K562 (cell line): ENCODE results near the gene SLC23A2.

ENCODE experiments used
- ATF2 ChIP-seq: sonication (generic); formaldehyde crosslinking; IDR thresholded peaks from 2 replicates; pipeline ENCODE4 v1.8.1; 2022; ENCODE audit warnings: missing genetic modification reagents
- CREBBP ChIP-seq: IDR thresholded peaks from one replicate; pipeline ENCODE4 v1.6.1; 2012; ENCODE audit warnings: low read depth, mild to moderate bottlenecking, control low read depth, inconsistent platforms, low read length
- CTCF ChIP-seq, 3 experiments: IDR thresholded peaks in 2 of 3; conservative IDR thresholded peaks in 1 of 3; 2 replicates each; pipeline ENCODE4 v1.5.1; 2011 to 2012; ENCODE audit warnings: low read length in 3 of 3, mild to moderate bottlenecking in 3 of 3, control low read depth in 2 of 3, improper control_type of control experiment in 1 of 3, inconsistent platforms in 1 of 3, low read depth in 1 of 3, mixed read lengths in 1 of 3, moderate library complexity in 1 of 3; ENCODE audit not compliant: insufficient read depth in 2 of 3
- FOS ChIP-seq: IDR thresholded peaks from 3 replicates; pipeline ENCODE4 v1.6.1; 2011; ENCODE audit not compliant: insufficient read length; ENCODE audit errors: extremely low read depth
- MAX ChIP-seq: sonication (generic); formaldehyde crosslinking; IDR thresholded peaks from 2 replicates; pipeline ENCODE4 v1.9.0; 2022; ENCODE audit warnings: mild to moderate bottlenecking, missing genetic modification reagents
- POLR2A ChIP-seq: fragments of 450-650 bp; conservative IDR thresholded peaks from 2 replicates; pipeline ENCODE4 v1.6.1; 2016
- POLR2AphosphoS5 ChIP-seq: IDR thresholded peaks from 2 replicates; pipeline ENCODE4 v1.6.1; 2011; ENCODE audit warnings: mild to moderate bottlenecking, low read depth, low read length, moderate library complexity; ENCODE audit not compliant: control insufficient read depth, insufficient read depth
- PTTG1 ChIP-seq: fragments of 450-650 bp; IDR thresholded peaks from 2 replicates; pipeline ENCODE4 v1.6.1; 2016; ENCODE audit warnings: low read depth, mild to moderate bottlenecking, missing genetic modification characterization, missing compliant biosample characterization
- RAD21 ChIP-seq, 2 experiments: fragments of 250-450 bp in 1 of 2; fragments of 450-650 bp in 1 of 2; sonication (Bioruptor Pico) in 1 of 2; formaldehyde crosslinking in 1 of 2; IDR thresholded peaks in 1 of 2; conservative IDR thresholded peaks in 1 of 2; 2 replicates each; pipeline versions ENCODE4 v1.4.0 to v1.8.0; 2020 to 2022; ENCODE audit warnings: mild to moderate bottlenecking in 2 of 2, moderate library complexity in 1 of 2
- RAD51 ChIP-seq: fragments of 450-650 bp; IDR thresholded peaks from 2 replicates; pipeline ENCODE4 v1.7.1; 2016; ENCODE audit warnings: low read depth, mild to moderate bottlenecking, borderline replicate concordance
- SREBF2 ChIP-seq: sonication (generic); formaldehyde crosslinking; IDR thresholded peaks from 2 replicates; pipeline ENCODE4 v1.4.0; 2020; ENCODE audit warnings: mild to moderate bottlenecking, missing genetic modification reagents
- ZBTB8A ChIP-seq: fragments of 450-650 bp; IDR thresholded peaks from 2 replicates; pipeline ENCODE4 v1.6.1; 2018; ENCODE audit warnings: mild to moderate bottlenecking, moderate library complexity; ENCODE audit not compliant: partially characterized antibody
- ZZZ3 ChIP-seq: fragments of 450-650 bp; IDR thresholded peaks from 2 replicates; pipeline ENCODE4 v1.6.1; 2016; ENCODE audit warnings: antibody characterized with exemption, mild to moderate bottlenecking, moderate library complexity

GRCh38 chr20:4869290-4870193, 131.8 kb downstream of the SLC23A2 start:
- TF ChIP-seq CTCF (IDR thresholded peaks at IDR 0.05 in 2 of 3, conservative IDR thresholded peaks at IDR 0.05 in 1 of 3; ENCODE audit: insufficient read depth in 2 of 3, low read depth in 1 of 3, low read length in 3 of 3) (no peak), POLR2A (no peak), RAD51 (no peak), ATF2 (CRISPR knock-in tag) (no peak), PTTG1 (tag) (no peak), SREBF2 (CRISPR knock-in tag) (no peak), POLR2AphosphoS5 (no peak), FOS (no peak), ZBTB8A (no peak), RAD21 (CRISPR knock-in tag; conservative IDR thresholded peaks at IDR 0.05 in 1 of 2, IDR thresholded peaks at IDR 0.05 in 1 of 2) (no peak), CREBBP (no peak), ZZZ3 (no peak), MAX (no peak)
